PC-9 (cell line): ENCODE data around the gene SLC6A20.

ENCODE experiments used
- CTCF ChIP-seq: fragments of 200-600 bp; sonication (generic); conservative IDR thresholded peaks from 2 replicates; pipeline ENCODE4 v1.6.1; 2017; ENCODE audit warnings: mixed run types, antibody characterized with exemption, mild to moderate bottlenecking, moderate library complexity
- EZH2 ChIP-seq: fragments of 200-600 bp; sonication (generic); IDR thresholded peaks from 2 replicates; pipeline ENCODE4 v1.8.0; 2017; ENCODE audit warnings: antibody characterized with exemption, low read depth

- TF ChIP-seq CTCF (no peak), EZH2 (no peak)
These were observed 3.2 kb upstream of the SLC6A20 start for GRCh38 chr3:45799586-45799985.
